IMR-90 (cell line): ENCODE results near the gene CTSS. TPM values are rescaled to one million over a fixed set of nuclear protein-coding genes. Genes with fewer than 3 reads are reported as not detected.
A peak's percentile ranks its signal among the peaks of the same experiment; 100 is the strongest.

Experiments
- ATAC-seq: fragments of 200-7000 bp; cut with Tn5 transposase; 2 replicates; pipeline ENCODE4 v1.9.1; 2020; ENCODE audit warnings: low read depth, mild to moderate bottlenecking, moderate library complexity
- BruUV-seq: library from RNA; stranded (reverse); fragments of 400-500 nt; replicated peaks from 2 replicates; lab custom pipeline; 2021; lab: Mats Ljungman, UMichigan
- CTCF ChIA-PET: fragments of 300-600 bp; formaldehyde crosslinking; extraction: SDS; loops from one replicate; lab custom pipeline; 2021; ENCODE audit warnings: antibody characterized with exemption; lab: Yijun Ruan, JAX
- POLR2A ChIA-PET: fragments of 300-600 bp; sonication (Branson Sonifier 250); formaldehyde crosslinking; loops from one replicate; lab custom pipeline; 2022; ENCODE audit warnings: antibody characterized with exemption; ENCODE audit not compliant: unreplicated experiment; lab: Charles Lee
- DNase-seq: peaks from one replicate; pipeline ENCODE4 v3.0.0; 2013
- H2AFZ ChIP-seq: replicated peaks from 2 replicates; pipeline ENCODE3; 2013; ENCODE audit warnings: low read length, mild to moderate bottlenecking; ENCODE audit not compliant: poor library complexity
- H2AK5ac ChIP-seq: 2 replicates; pipeline ENCODE4 v1.6.1; 2013; ENCODE audit warnings: low read depth, low read length, inconsistent platforms
- H2AK9ac ChIP-seq: replicated peaks from 2 replicates; pipeline ENCODE3; 2013; ENCODE audit warnings: mild to moderate bottlenecking, low read depth, low read length, moderate library complexity; ENCODE audit not compliant: poor library complexity
- H2BK120ac ChIP-seq: 2 replicates; pipeline ENCODE4 v1.6.1; 2013; ENCODE audit warnings: low read depth, low read length, inconsistent platforms
- H2BK15ac ChIP-seq: 3 replicates; pipeline ENCODE4 v1.6.1; 2013; ENCODE audit warnings: low read depth, low read length, inconsistent platforms
- H2BK20ac ChIP-seq: 2 replicates; pipeline ENCODE4 v1.6.1; 2013; ENCODE audit warnings: low read depth, mild to moderate bottlenecking, inconsistent platforms, low read length, moderate library complexity
- H2BK5ac ChIP-seq: 2 replicates; pipeline ENCODE4 v1.6.1; 2013; ENCODE audit warnings: mild to moderate bottlenecking, low read depth, low read length, inconsistent platforms; ENCODE audit not compliant: poor library complexity, severe bottlenecking
- H3K14ac ChIP-seq: replicated peaks from 2 replicates; pipeline ENCODE4 v1.6.1; 2013; ENCODE audit warnings: low read depth, low read length, inconsistent platforms
- H3K18ac ChIP-seq: 2 replicates; pipeline ENCODE4 v1.6.1; 2013; ENCODE audit warnings: low read depth, low read length, control low read depth
- H3K23ac ChIP-seq: 2 replicates; pipeline ENCODE4 v1.6.1; 2013; ENCODE audit warnings: low read depth, low read length, inconsistent platforms
- H3K27ac ChIP-seq: 2 replicates; pipeline ENCODE4 v1.5.1; 2013; ENCODE audit warnings: mild to moderate bottlenecking, control low read depth, low read length; ENCODE audit not compliant: insufficient read depth
- H3K27me3 ChIP-seq: 2 replicates; pipeline ENCODE4 v1.6.1; 2013; ENCODE audit warnings: low read length; ENCODE audit not compliant: control insufficient read depth, insufficient read depth
- H3K36me3 ChIP-seq: 2 replicates; pipeline ENCODE4 v1.6.1; 2013; ENCODE audit warnings: low read length, mixed read lengths; ENCODE audit not compliant: control insufficient read depth, insufficient read depth
- H3K4ac ChIP-seq: 2 replicates; pipeline ENCODE4 v1.6.1; 2013; ENCODE audit warnings: low read depth, low read length, inconsistent platforms
- H3K4me1 ChIP-seq: 2 replicates; pipeline ENCODE4 v1.6.1; 2013; ENCODE audit warnings: low read length, mixed read lengths; ENCODE audit not compliant: control insufficient read depth, insufficient read depth
- H3K4me2 ChIP-seq: 2 replicates; pipeline ENCODE4 v1.6.1; 2013; ENCODE audit warnings: low read depth, mild to moderate bottlenecking, control low read depth, low read length, moderate library complexity
- H3K4me3 ChIP-seq: 2 replicates; pipeline ENCODE4 v1.5.1; 2013; ENCODE audit warnings: low read depth, mild to moderate bottlenecking, control low read depth, low read length, moderate library complexity; ENCODE audit not compliant: insufficient read depth
- H3K56ac ChIP-seq: 2 replicates; pipeline ENCODE4 v1.6.1; 2013; ENCODE audit warnings: low read length, inconsistent platforms; ENCODE audit not compliant: insufficient read depth; ENCODE audit errors: extremely low read depth
- H3K79me1 ChIP-seq, 2 experiments: 2 replicates each; pipeline ENCODE4 v1.6.1; 2013; ENCODE audit warnings: low read length in 2 of 2, inconsistent platforms in 1 of 2, low read depth in 1 of 2
- H3K9ac ChIP-seq: 2 replicates; pipeline ENCODE4 v1.6.1; 2013; ENCODE audit warnings: low read depth, low read length, control low read depth
- H3K9me1 ChIP-seq: 2 replicates; pipeline ENCODE4 v1.6.1; 2013; ENCODE audit warnings: low read length, inconsistent platforms; ENCODE audit not compliant: insufficient read depth
- H3K9me3 ChIP-seq: 2 replicates; pipeline ENCODE4 v1.6.1; 2013; ENCODE audit warnings: low read length; ENCODE audit not compliant: control insufficient read depth, insufficient read depth
- H4K20me1 ChIP-seq: 2 replicates; pipeline ENCODE4 v1.6.1; 2013; ENCODE audit warnings: low read length, inconsistent platforms; ENCODE audit not compliant: insufficient read depth
- H4K5ac ChIP-seq: 2 replicates; pipeline ENCODE4 v1.6.1; 2013; ENCODE audit warnings: mild to moderate bottlenecking, low read depth, low read length, control low read depth
- H4K8ac ChIP-seq, 2 experiments: 2 replicates each; pipeline ENCODE4 v1.6.1; 2013; ENCODE audit warnings: low read depth in 2 of 2, low read length in 2 of 2, control low read depth in 1 of 2, inconsistent platforms in 1 of 2
- H4K91ac ChIP-seq: 2 replicates; pipeline ENCODE4 v1.6.1; 2013; ENCODE audit warnings: low read depth, low read length, inconsistent platforms; ENCODE audit not compliant: insufficient read depth
- CEBPB ChIP-seq: IDR thresholded peaks from 2 replicates; pipeline ENCODE4 v1.6.1; 2012; ENCODE audit warnings: low read depth, low read length, improper control_type of control experiment
- MXI1 ChIP-seq: IDR thresholded peaks from 2 replicates; pipeline ENCODE4 v1.6.1; 2012; ENCODE audit warnings: low read depth, mild to moderate bottlenecking, low read length, moderate library complexity, borderline replicate concordance
- WGBS, 2 experiments: methylation state at CpG; one replicate each; pipeline versions ENCODE4 v1.1.5 to v1.1.7; 2013; ENCODE audit warnings: missing lambda C conversion rate in 2 of 2; ENCODE audit not compliant: insufficient read length in 1 of 2; ENCODE audit errors: extremely low coverage in 2 of 2; 5-methylcytosine and 5-hydroxymethylcytosine counted together
- dilution Hi-C: fragments of 300-500 bp; cut with HindIII; formaldehyde crosslinking; loops from one replicate; pipeline ENCODE4 v1.14.3; 2018; ENCODE audit warnings: low sequenced_read_pairs; ENCODE audit not compliant: unreplicated experiment
- in situ Hi-C: fragments of 300-500 bp; cut with MboI; formaldehyde crosslinking; loops from 3 replicates; pipeline ENCODE4 v1.14.3; 2019; ENCODE audit warnings: low sequenced_read_pairs, inconsistent platforms, mixed read lengths
- intact Hi-C: fragments of 100-400 bp; cut with micrococcal nuclease; formaldehyde crosslinking; loops from 2 replicates; pipeline ENCODE4 v1.10.0; 2022
- polyA plus RNA-seq, 3 experiments: library from polyadenylated mRNA; depleted of rRNA; stranded (reverse); fragments of >200 nt; gene quantifications; 2 replicates each; pipeline ENCODE4 v1.2.3, GENCODE V29; 2012; ENCODE audit warnings: low replicate concordance in 1 of 3
- total RNA-seq: library from RNA; depleted of rRNA; stranded (reverse); fragments of >200 nt; gene quantifications from 2 replicates; pipeline ENCODE4 v1.2.3, GENCODE V29; 2012

The CTSS gene
- total and polyA plus RNA-seq, 2 of the 4 experiments (the other 2 are of a cell fraction): 0.18 to 0.48 TPM

GRCh38 chr1:150793221-150793620 is 27.6 kb upstream of the CTSS start:
- H4K5ac ChIP-seq: no peak overlapping the region
- H3K23ac ChIP-seq: no peak overlapping the region
- TF ChIP-seq CEBPB: 0 out of 2 replicates have a peak, but pooled peaks have one; percentile 2
- no peak for TF ChIP-seq MXI1
- no peak overlapping the region for H3K9ac ChIP-seq
- no peak for DNase-seq
- no peak overlapping the region for H2AFZ ChIP-seq
- no peak overlapping the region for H3K56ac ChIP-seq
- no peak overlapping the region for H4K8ac ChIP-seq
- no peak overlapping the region for H3K4ac ChIP-seq
- CTCF ChIA-PET: interaction anchor here (0.6 kb wide), 1 partner anchor 60 kb away, joined by 3 read pairs; no protein-coding TSS in a partner anchor
- H3K14ac ChIP-seq: no peak overlapping the region
- dilution Hi-C loops (no loop called here), intact Hi-C loops (no loop called here), in situ Hi-C loops (no loop called here)
- no peak overlapping the region for H2BK20ac ChIP-seq
- ATAC-seq: no peak
- no peaks in the 10 kb centered on the region; the same call in 1 of the 2 replicates for H3K4me1 ChIP-seq
- H2BK15ac ChIP-seq: no peak overlapping the region
- H3K4me2 ChIP-seq: no peak overlapping the region
- no peaks in the 10 kb centered on the region for H3K9me3 ChIP-seq
- no peaks in the 10 kb centered on the region; the same call in none of the 2 replicates for H3K9me1 ChIP-seq
- no peak overlapping the region for H3K27ac ChIP-seq
- no peaks in the 10 kb centered on the region for H4K20me1 ChIP-seq
- POLR2A ChIA-PET: no interaction called here
- H3K79me1 ChIP-seq: no peaks in the 10 kb centered on the region
- no peaks in the 10 kb centered on the region for H3K27me3 ChIP-seq
- H2BK5ac ChIP-seq: no peak overlapping the region
- H3K36me3 ChIP-seq: peaks cover 10% of the 10 kb centered on the region
- no peak overlapping the region for H2BK120ac ChIP-seq
- no peak overlapping the region for H2AK5ac ChIP-seq
- no CpG with 5 or more reads among the region's 1 CpG for WGBS, 2 experiments
- H3K4me3 ChIP-seq: no peak overlapping the region
- no peak overlapping the region for H4K91ac ChIP-seq
- no peak overlapping the region for H3K18ac ChIP-seq
- BruUV-seq: no TSS peak
- H2AK9ac ChIP-seq: no peak overlapping the region
